ENCODE results near the gene SIGLEC1. TPM values are rescaled to one million over a fixed set of nuclear protein-coding genes. Genes with fewer than 3 reads are reported as not detected.

Gene SIGLEC1
- total and polyA plus RNA-seq, 10 of the 15 experiments (the other 5 are each of a cell fraction or from before 2014, with no cell fraction given), result 0.05 TPM; not detected in 9

- Histone ChIP-seq H2AFZ (ENCODE audit: control insufficient read depth, low read depth, low read length) (no peak overlapping the region), H3K9ac (ENCODE audit: control insufficient read depth, insufficient read depth, low read length) (no peak overlapping the region), H3K36me3 (ENCODE audit: control insufficient read depth in 2 of 2, insufficient read depth in 2 of 2, low read length in 1 of 2) (no peaks in the 10 kb centered on the region; a peak in 1 of 4 replicates), H3K27me3 (replicated peaks in 1 of 2; ENCODE audit: control insufficient read depth in 2 of 2, insufficient read depth in 2 of 2, low read length in 1 of 2) (no peaks in the 10 kb centered on the region), H3K4me2 (ENCODE audit: control insufficient read depth, insufficient read depth) (peak overlapping the region; percentile 33; the same call in 1 of the 2 replicates), H3K4me3 (no peak overlapping the region), H3K79me2 (ENCODE audit: control insufficient read depth, insufficient read depth, low read length) (no peaks in the 10 kb centered on the region), H3K9me3 (replicated peaks; ENCODE audit: control insufficient read depth, insufficient read depth, low read length) (no peaks in the 10 kb centered on the region), H3K27ac (ENCODE audit: control insufficient read depth, insufficient read depth) (no peak overlapping the region), H3K4me1 (ENCODE audit: control insufficient read depth, insufficient read depth, low read length) (no peaks in the 10 kb centered on the region), H4K20me1 (ENCODE audit: control insufficient read depth, insufficient read depth) (no peaks in the 10 kb centered on the region)
- intact Hi-C loops (cut with micrococcal nuclease; ENCODE audit: unreplicated experiment) (loop anchor here (2.0 kb wide), 1 partner anchor 14 kb away; the partner anchor contains the start of gene ADISSP), in situ Hi-C loops (cut with MboI) (no loop called here)
- DNase-seq (ENCODE audit: low read depth, low spot score), result no peak
- no peak for FAIRE-seq
- RAD21 ChIA-PET (ENCODE audit: unreplicated experiment), result interaction anchor here (1.0 to 1.3 kb wide), 3 partner anchors 15 to 103 kb away, joined by 4 read pairs; partner anchors contain the start of gene ADISSP
- CTCF ChIA-PET, result interaction anchor here (0.6 to 4.1 kb wide), 5 partner anchors 15 to 322 kb away, joined by 3 to 52 read pairs (median 4); partner anchors contain the start of genes ADISSP and SPEF1
- no peak for ATAC-seq
- BruUV-seq (replicated peaks), result no TSS peak
- TF ChIP-seq CTCF (IDR thresholded peaks at IDR 0.05 in 2 of 3, conservative IDR thresholded peaks at IDR 0.05 in 1 of 3; ENCODE audit: control insufficient read depth in 2 of 3, extremely low read depth in 1 of 3, insufficient read depth in 1 of 3, low read depth in 3 of 3, low read length in 3 of 3) (0 out of 6 replicates have a peak, but pooled peaks of 1 of the 3 experiments have one; percentile 1), PAX5 (IDR thresholded peaks at IDR 0.05; ENCODE audit: borderline replicate concordance, low read depth, low read length) (no peak)
- WGBS (ENCODE audit: insufficient coverage, insufficient replicate concordance, low lambda C conversion rate, missing lambda C conversion rate), result 83% methylated on average over 13 of the region's 13 CpGs
- POLR2A ChIA-PET, result interaction anchor here (1.1 kb wide), 1 partner anchor 13 kb away, joined by 5 read pairs; no protein-coding TSS in a partner anchor
- SMC1A ChIA-PET (ENCODE audit: uncharacterized antibody, unreplicated experiment), result interaction anchor here (0.7 to 2.7 kb wide), 4 partner anchors 16 to 104 kb away, joined by 3 to 12 read pairs (median 4); partner anchors contain the start of gene ADISSP
These were observed 40.0 kb upstream of the SIGLEC1 start for GRCh38 chr20:3752386-3752759.
